GM19438 (cell line): ENCODE results near the gene SETD5.

ENCODE experiments used
- ATAC-seq: cut with Tn5 transposase; IDR thresholded peaks from one replicate; pipeline ENCODE4 v1.9.1; 2021; ENCODE audit warnings: low read depth; ENCODE audit not compliant: unreplicated experiment

The SETD5 gene

GRCh38 chr3:9397332-9397905 is at the start of gene SETD5:
SETD5 (plus strand) TSS chr3:9397615; CDS start chr3:9428939, 31,324 bp downstream.
- peak; percentile 46 for ATAC-seq

- ATAC-seq = no peak
Observed at GRCh38 chr3:9347887-9348286, 49.5 kb upstream of the SETD5 start.

- ATAC-seq = no peak
Observed at GRCh38 chr3:9349321-9350117, 47.9 kb upstream of the SETD5 start.

- no peak for ATAC-seq
Observed at GRCh38 chr3:9351709-9352126, 45.7 kb upstream of the SETD5 start.

GRCh38 chr3:9352917-9353752 is 44.3 kb upstream of the SETD5 start:
- peak; percentile 63 for ATAC-seq

GRCh38 chr3:9361691-9362388 is 35.6 kb upstream of the SETD5 start:
- ATAC-seq = no peak

- peak; percentile 99 for ATAC-seq
Observed at GRCh38 chr3:9362731-9363530, 34.5 kb upstream of the SETD5 start, which contains the start of gene THUMPD3. THUMPD3 (plus strand) TSS chr3:9363054; CDS start chr3:9365069, 2,015 bp downstream.

- ATAC-seq = no peak
Observed at GRCh38 chr3:9369508-9369907, 27.9 kb upstream of the SETD5 start.

- no peak for ATAC-seq
Observed at GRCh38 chr3:9373465-9373864, 23.9 kb upstream of the SETD5 start.

- ATAC-seq = no peak
Observed at GRCh38 chr3:9377981-9378380, 19.4 kb upstream of the SETD5 start.

GRCh38 chr3:9379327-9379726 is 18.1 kb upstream of the SETD5 start:
- ATAC-seq = no peak

GRCh38 chr3:9380014-9380413 is 17.4 kb upstream of the SETD5 start:
- no peak for ATAC-seq

GRCh38 chr3:9384141-9384828 is 13.1 kb upstream of the SETD5 start:
- ATAC-seq = no peak

- ATAC-seq = no peak
Observed at GRCh38 chr3:9385187-9386077, 12.0 kb upstream of the SETD5 start.

GRCh38 chr3:9386078-9386459 is 11.3 kb upstream of the SETD5 start:
- ATAC-seq = no peak

- ATAC-seq = no peak
Observed at GRCh38 chr3:9386501-9387321, 10.7 kb upstream of the SETD5 start.

GRCh38 chr3:9387322-9387655 is 10.1 kb upstream of the SETD5 start:
- no peak for ATAC-seq

- no peak for ATAC-seq
Observed at GRCh38 chr3:9388142-9388541, 9.3 kb upstream of the SETD5 start.
